ENCODE data around the gene NOC2L.

The NOC2L gene

DNA sequence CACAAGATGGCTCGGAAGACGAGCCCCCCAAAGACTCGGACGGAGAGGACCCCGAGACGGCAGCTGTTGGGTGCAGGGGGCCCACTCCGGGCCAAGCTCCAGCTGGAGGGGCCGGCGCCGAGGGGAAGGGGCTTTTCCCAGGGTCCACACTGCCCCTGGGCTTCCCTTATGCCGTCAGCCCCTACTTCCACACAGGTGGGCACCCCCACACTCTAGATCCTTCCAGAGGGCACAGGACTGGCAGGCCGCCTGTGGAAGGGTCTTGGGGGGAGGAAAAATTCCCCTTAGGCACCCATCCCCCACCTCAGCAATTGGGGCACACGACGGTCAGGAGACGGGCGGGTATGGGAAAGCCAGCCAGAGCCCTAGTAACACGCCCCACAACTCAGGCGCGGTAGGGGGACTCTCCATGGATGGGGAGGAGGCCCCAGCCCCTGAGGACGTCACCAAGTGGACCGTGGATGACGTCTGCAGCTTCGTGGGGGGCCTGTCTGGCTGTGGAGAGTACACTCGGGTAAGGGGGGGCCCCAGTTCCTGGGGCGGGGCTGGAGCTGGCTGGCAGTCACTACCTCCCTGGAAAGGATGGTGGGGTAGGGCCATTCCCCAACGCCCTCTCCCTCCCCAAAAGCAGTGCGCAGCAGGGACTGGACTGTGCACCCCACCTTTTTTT is 16.1 kb downstream of the NOC2L start:
- DNase-seq (ENCODE audit: low read depth): no peak

- DNase-seq (ENCODE audit: low read depth): no peak
These were observed 16.6 kb downstream of the NOC2L start for GRCh38 chr1:942411-942821.

GRCh38 chr1:941588-942383 is 17.3 kb downstream of the NOC2L start:
- no peak for DNase-seq (ENCODE audit: low read depth)

GRCh38 chr1:941015-941587 is 18.0 kb downstream of the NOC2L start:
- DNase-seq (ENCODE audit: low read depth): no peak

DNA sequence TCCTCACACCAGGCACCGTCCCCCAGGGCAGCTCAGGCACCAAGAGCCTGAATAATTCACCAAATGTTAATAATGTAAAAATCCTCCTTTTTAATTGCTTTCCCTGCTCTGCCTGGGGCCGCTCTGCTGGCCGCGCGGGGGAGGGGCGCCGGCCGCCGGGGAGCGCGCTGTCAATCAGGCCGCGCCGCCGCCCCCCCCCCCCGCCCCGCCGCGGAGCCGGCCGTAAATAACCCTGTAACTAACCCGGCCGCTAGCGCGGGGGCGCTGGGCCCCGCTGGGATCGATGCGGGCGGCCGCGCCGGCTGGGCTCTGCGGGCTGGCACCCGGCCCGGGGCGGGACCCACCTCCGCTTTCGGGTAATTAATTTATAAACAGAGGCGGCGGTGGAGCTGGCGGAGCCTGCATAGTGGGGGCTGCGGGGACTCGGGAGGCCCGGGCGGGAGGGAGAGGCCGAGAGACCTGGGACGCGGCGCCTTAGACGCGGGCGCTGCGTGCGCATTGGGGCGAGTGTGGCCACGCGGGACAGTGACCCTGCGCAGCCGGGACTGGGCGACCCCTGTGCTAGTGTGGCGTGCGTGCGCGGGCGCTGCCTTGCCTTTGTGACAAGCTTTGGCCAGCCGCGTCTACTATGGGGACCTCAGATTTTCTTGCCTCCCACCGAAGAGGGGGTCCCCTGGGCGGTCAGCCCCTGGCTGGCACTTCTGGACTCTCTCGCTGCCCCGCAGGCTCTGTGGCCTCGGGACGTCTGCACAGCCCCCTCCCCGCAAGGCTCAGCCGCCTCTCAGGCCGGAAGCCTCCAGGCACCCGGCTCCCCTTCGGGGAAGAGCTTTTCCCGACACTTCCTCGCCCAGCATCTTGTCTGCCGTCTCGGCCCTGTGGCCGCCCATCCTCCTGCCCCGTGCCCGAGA is 18.7 kb downstream of the NOC2L start:
- DNase-seq (ENCODE audit: low read depth): no peak

DNA sequence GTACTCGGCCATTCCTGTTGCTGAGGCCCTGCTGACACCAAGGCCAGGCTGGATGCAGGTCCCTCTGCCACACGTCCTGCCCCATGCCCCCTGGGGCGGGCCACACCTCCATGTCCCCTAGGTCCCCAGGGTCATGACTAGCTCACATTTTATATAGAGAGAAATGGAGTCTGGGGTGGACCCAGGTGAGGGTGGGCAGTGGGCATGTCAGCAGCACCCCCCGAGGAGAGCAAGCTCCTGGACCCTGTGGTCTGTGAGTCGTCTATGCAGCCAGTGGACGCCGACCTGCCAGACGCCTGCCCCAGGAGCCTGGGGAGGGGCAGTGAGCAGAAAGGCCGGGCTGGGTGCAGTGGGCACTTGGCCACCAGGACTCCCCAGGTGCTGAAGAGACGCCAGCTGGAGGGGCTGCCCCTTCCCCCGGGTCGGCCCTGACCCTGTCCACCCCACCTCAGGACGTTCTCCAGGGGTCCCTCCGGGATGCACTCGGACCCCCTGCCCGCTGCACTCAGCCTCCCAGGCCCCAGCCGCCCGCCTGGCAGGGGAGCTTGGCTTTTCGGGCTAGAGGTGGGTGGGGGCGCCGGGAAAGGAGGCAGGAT is 19.4 kb downstream of the NOC2L start:
- DNase-seq (ENCODE audit: low read depth): no peak

- DNase-seq (ENCODE audit: low read depth): no peak
These were observed 20.2 kb downstream of the NOC2L start for GRCh38 chr1:938711-939489.

GRCh38 chr1:938088-938683 is 20.9 kb downstream of the NOC2L start:
- no peak for DNase-seq (ENCODE audit: low read depth)

- DNase-seq (ENCODE audit: low read depth): no peak
These were observed 21.5 kb downstream of the NOC2L start for GRCh38 chr1:937521-937920.

GRCh38 chr1:936348-937264 is 22.4 kb downstream of the NOC2L start:
- no peak for DNase-seq (ENCODE audit: low read depth)

DNA sequence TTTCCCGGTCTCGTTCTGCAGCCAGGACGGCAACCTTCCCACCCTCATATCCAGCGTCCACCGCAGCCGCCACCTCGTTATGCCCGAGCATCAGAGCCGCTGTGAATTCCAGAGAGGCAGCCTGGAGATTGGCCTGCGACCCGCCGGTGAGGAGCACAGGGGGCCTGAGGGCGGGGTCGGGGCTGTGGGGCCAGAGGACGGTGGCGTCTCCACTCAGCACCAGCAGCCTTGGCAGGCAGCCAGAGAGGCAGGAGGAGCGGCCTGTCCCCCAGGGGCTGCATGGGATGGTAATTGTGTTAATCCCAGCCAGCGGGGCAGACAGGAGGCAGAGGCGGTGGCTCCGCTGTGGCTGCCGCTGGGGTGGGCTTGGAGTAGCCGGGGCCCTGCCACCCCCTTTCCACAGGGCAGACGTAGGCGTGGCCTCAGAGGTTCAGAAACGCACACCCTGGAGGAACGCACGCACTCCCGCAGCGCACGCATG is 23.3 kb downstream of the NOC2L start:
- no peak for DNase-seq (ENCODE audit: low read depth)

- no peak for DNase-seq (ENCODE audit: low read depth)
These were observed 23.9 kb downstream of the NOC2L start for GRCh38 chr1:934991-935750.

DNA sequence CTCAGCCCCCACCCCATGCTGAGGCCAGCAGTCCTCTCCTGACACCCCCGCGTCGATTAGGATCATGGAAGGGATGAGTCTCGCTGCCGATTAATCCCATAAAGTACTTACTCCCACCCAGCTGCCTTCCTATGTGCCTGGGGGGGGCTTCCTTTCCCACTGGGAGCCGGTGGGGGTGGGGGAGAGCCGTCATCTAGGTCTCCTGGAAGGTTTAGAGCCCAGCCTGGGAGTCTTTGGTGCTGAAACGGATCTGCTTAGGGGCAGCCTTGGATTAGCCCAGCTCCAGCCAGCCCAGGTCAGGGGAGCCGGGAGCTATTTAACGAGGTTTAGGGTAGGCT is 25.5 kb downstream of the NOC2L start:
- DNase-seq (ENCODE audit: low read depth): no peak

GRCh38 chr1:932776-933602 is 26.1 kb downstream of the NOC2L start:
- no peak for DNase-seq (ENCODE audit: low read depth)

DNA sequence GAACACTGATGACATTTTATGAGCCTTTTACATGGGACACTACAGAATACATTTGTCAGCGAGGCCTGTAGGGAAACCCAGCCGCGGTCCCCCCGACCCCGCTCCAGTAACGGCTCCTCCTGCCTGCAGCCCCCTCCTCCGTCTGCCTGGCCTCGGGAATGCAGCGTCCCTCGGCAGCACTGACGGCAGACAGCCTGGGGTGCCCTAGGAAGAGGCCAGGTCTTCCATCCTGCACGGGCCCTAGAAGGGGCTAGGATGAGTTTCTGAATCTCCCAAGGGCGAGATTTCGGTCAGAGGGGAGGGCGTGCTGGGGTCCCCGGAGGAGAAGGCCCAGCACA is 26.9 kb downstream of the NOC2L start:
- DNase-seq (ENCODE audit: low read depth): no peak

GRCh38 chr1:931380-932172 is 27.5 kb downstream of the NOC2L start:
- no peak for DNase-seq (ENCODE audit: low read depth)

DNA sequence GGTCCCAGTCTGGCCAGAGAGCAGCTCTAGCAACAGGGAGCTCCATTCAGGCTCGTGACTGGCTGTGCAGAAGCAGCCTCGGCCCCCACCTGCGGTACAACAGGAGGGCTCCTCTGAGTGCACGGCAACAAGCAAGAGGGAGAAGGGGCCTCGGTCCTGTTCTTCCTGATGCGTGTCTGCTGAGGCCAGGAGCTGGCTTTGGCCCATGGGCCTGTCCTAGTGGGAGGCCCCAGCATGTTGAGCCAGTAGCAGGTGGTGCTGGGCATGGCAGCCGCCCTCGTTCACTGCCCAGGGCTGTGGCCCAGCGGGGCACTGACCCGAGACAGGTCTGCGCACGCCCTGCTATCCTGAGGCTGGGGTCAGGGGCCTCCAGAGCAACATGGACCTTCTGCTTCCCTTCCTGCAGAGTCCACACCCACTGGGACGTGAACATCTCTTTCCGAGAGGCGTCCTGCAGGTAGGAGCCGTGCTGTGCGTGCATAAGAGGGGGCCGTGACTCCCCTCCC is 28.4 kb downstream of the NOC2L start:
- DNase-seq (ENCODE audit: low read depth): no peak
